MM.1S (cell line): ENCODE measurements around the gene CEP63.

Source experiments
- DNase-seq: peaks from one replicate; pipeline ENCODE4 v3.0.0-alpha.2; 2015
- H2AFZ ChIP-seq: fragments of 300-600 bp; sonication (generic); 2 replicates; pipeline ENCODE4 v1.6.0; 2016; ENCODE audit warnings: antibody characterized with exemption, low read length
- H3F3A ChIP-seq: fragments of 300-600 bp; sonication (generic); 2 replicates; pipeline ENCODE4 v1.6.1; 2016; ENCODE audit warnings: mild to moderate bottlenecking, antibody characterized with exemption, low read length, moderate library complexity, mixed read lengths; ENCODE audit not compliant: insufficient read depth
- H3K27ac ChIP-seq: fragments of 300-600 bp; sonication (generic); 2 replicates; pipeline ENCODE4 v1.5.1; 2016; ENCODE audit warnings: mild to moderate bottlenecking, low read length
- H3K27me3 ChIP-seq: fragments of 300-600 bp; sonication (generic); replicated peaks from 2 replicates; pipeline ENCODE4 v1.6.0; 2016; ENCODE audit warnings: low read length; ENCODE audit not compliant: insufficient read depth
- H3K36me3 ChIP-seq: fragments of 300-600 bp; sonication (generic); replicated peaks from 2 replicates; pipeline ENCODE4 v1.6.1; 2016; ENCODE audit warnings: mild to moderate bottlenecking, low read length, mixed read lengths; ENCODE audit not compliant: insufficient read depth
- H3K4me1 ChIP-seq: fragments of 300-600 bp; sonication (generic); 2 replicates; pipeline ENCODE4 v1.6.1; 2016; ENCODE audit warnings: low read length, mixed read lengths
- H3K4me2 ChIP-seq: fragments of 300-600 bp; sonication (generic); 2 replicates; pipeline ENCODE4 v1.6.0; 2016; ENCODE audit warnings: low read depth, low read length
- H3K4me3 ChIP-seq: fragments of 300-600 bp; sonication (generic); 2 replicates; pipeline ENCODE4 v1.5.1; 2016; ENCODE audit warnings: low read length, mixed read lengths
- H3K79me2 ChIP-seq: fragments of 300-600 bp; sonication (generic); 2 replicates; pipeline ENCODE4 v1.6.1; 2016; ENCODE audit warnings: mixed run types, low read length, mixed read lengths
- H3K9ac ChIP-seq: fragments of 300-600 bp; sonication (generic); 2 replicates; pipeline ENCODE4 v1.6.1; 2016; ENCODE audit warnings: low read length, mixed read lengths
- H3K9me2 ChIP-seq: fragments of 300-600 bp; sonication (generic); replicated peaks from 2 replicates; pipeline ENCODE4 v1.6.1; 2016; ENCODE audit warnings: mild to moderate bottlenecking, low read length, mixed read lengths; ENCODE audit not compliant: insufficient read depth
- H3K9me3 ChIP-seq: fragments of 300-600 bp; sonication (generic); replicated peaks from 2 replicates; pipeline ENCODE4 v1.6.1; 2016; ENCODE audit warnings: mild to moderate bottlenecking, low read length, mixed read lengths; ENCODE audit not compliant: insufficient read depth
- H4K20me1 ChIP-seq: fragments of 300-600 bp; sonication (generic); 2 replicates; pipeline ENCODE4 v1.6.1; 2016; ENCODE audit warnings: mild to moderate bottlenecking, low read length, moderate library complexity, mixed read lengths; ENCODE audit not compliant: insufficient read depth
- EZH2 ChIP-seq: fragments of 300-600 bp; sonication (generic); optimal IDR thresholded peaks from 2 replicates; pipeline ENCODE3; 2017; ENCODE audit warnings: low read depth, mild to moderate bottlenecking, antibody characterized with exemption, low read length, mixed read lengths
- EZH2phosphoT487 ChIP-seq: fragments of 300-600 bp; sonication (generic); IDR thresholded peaks from 2 replicates; pipeline ENCODE4 v1.6.1; 2018; ENCODE audit warnings: antibody characterized with exemption, low read length
- TF ChIP-seq, protein P1 (sequence below): fragments of 300-600 bp; sonication (generic); IDR thresholded peaks from 2 replicates; pipeline ENCODE4 v1.5.1; 2016; ENCODE audit warnings: antibody characterized with exemption, low read length, mixed read lengths

CEP63 gene

DNA sequence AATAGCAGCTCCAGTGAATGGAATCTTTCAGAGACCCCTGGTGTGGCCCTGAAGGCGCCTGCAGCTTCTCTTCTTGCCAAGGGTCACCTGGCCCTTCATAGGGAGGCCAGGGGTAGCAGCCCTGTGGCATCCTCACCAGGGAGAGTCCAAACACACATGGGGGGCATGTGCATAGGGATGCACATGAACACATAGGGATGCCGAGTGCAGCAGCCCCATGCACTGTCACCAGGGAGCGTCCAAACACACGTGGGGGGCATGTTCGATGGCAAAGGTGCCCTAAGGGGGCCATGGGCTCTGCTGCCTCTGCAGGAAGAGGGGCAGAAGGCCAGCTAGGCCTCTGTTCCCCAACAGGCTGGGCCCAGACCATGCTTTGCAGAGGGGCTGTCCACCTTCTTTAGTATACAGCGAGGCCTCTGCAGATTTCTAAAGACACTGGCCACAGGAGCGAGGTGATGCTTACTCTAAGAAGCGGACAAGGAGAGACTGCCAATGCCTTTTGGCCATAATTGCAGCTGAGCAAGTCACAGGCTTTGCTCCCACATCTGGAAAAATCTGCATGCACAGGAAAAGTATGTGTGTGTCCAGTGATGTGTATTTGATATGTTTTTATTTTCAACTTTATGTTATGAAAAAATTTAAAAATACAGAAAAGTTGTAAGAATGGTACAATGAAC is 21.0 kb upstream of the CEP63 start:
- H3K27me3 ChIP-seq = no peaks in the 10 kb centered on the region
- H3K4me1 ChIP-seq = no peaks in the 10 kb centered on the region
- TF ChIP-seq, protein P1, sequence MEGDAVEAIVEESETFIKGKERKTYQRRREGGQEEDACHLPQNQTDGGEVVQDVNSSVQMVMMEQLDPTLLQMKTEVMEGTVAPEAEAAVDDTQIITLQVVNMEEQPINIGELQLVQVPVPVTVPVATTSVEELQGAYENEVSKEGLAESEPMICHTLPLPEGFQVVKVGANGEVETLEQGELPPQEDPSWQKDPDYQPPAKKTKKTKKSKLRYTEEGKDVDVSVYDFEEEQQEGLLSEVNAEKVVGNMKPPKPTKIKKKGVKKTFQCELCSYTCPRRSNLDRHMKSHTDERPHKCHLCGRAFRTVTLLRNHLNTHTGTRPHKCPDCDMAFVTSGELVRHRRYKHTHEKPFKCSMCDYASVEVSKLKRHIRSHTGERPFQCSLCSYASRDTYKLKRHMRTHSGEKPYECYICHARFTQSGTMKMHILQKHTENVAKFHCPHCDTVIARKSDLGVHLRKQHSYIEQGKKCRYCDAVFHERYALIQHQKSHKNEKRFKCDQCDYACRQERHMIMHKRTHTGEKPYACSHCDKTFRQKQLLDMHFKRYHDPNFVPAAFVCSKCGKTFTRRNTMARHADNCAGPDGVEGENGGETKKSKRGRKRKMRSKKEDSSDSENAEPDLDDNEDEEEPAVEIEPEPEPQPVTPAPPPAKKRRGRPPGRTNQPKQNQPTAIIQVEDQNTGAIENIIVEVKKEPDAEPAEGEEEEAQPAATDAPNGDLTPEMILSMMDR = no peak
- TF ChIP-seq EZH2phosphoT487 = no peak
- TF ChIP-seq EZH2 = no peak
- H3K36me3 ChIP-seq = no peaks in the 10 kb centered on the region
- H3K9me3 ChIP-seq = no peaks in the 10 kb centered on the region
- no peaks in the 10 kb centered on the region for H3K79me2 ChIP-seq
- H3K9ac ChIP-seq = no peak overlapping the region
- no peak overlapping the region for H3K27ac ChIP-seq
- no peak overlapping the region for H3K4me3 ChIP-seq
- no peak overlapping the region for H2AFZ ChIP-seq
- H3K4me2 ChIP-seq = no peak overlapping the region
- no peaks in the 10 kb centered on the region for H3K9me2 ChIP-seq
- no peaks in the 10 kb centered on the region for H3F3A ChIP-seq
- H4K20me1 ChIP-seq = no peaks in the 10 kb centered on the region
- no peak for DNase-seq

DNA sequence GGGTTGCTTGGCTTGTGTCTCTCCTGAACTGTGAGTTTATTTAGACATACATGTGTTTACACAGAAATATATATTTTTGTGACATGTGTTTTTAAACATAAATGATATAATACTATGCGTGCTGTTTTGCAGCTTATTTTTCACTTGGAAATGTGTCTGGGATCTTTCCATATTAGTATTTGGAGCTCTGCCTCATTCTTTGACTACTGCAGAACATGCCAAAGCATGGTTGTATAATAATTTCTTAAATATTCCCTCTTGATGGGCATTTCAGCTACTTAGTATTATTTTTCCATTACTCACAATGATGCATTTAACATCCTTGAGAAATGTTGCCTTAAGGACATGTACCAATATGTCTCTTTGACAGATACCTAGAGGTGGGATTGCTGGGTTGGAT is 19.5 kb upstream of the CEP63 start:
- Histone ChIP-seq H3K27me3 (no peaks in the 10 kb centered on the region), H3K27ac (no peak overlapping the region), H3K4me2 (no peak overlapping the region), H4K20me1 (no peaks in the 10 kb centered on the region), H3K9me2 (no peaks in the 10 kb centered on the region), H3K4me1 (no peaks in the 10 kb centered on the region), H2AFZ (no peak overlapping the region), H3K36me3 (no peaks in the 10 kb centered on the region), H3K79me2 (no peaks in the 10 kb centered on the region), H3F3A (no peaks in the 10 kb centered on the region), H3K9me3 (no peaks in the 10 kb centered on the region), H3K4me3 (no peak overlapping the region), H3K9ac (no peak overlapping the region)
- TF ChIP-seq, protein P1 = no peak
- TF ChIP-seq EZH2phosphoT487 = no peak
- no peak for TF ChIP-seq EZH2
- no peak for DNase-seq

DNA sequence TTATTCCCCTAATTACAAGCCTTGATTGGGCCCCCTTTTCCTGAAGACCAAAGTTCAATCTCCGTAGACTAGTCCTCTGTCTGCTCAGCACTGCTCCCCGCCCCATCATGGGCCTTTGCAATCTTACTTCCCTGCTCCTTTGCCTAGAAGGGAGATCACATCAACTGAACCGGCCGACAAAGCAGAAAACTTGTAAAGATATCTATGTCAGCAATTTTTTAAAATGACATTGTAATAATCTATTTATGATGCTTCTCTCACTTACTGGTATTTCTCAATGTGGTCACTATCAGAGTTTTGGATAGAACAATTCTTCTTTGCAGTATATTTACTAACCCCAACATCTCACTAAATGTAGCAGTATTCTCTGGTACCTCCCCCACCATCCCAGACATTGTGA is 17.3 kb upstream of the CEP63 start:
- H3K36me3 ChIP-seq = no peaks in the 10 kb centered on the region
- H3K27ac ChIP-seq = no peak overlapping the region
- no peak for DNase-seq
- H3K4me3 ChIP-seq = no peak overlapping the region
- H3K9me2 ChIP-seq = no peaks in the 10 kb centered on the region
- H3K4me1 ChIP-seq = no peaks in the 10 kb centered on the region
- TF ChIP-seq, protein P1 = no peak
- TF ChIP-seq EZH2phosphoT487 (no peak), EZH2 (no peak)
- no peaks in the 10 kb centered on the region for H3K27me3 ChIP-seq
- H3K9ac ChIP-seq = no peak overlapping the region
- H3K4me2 ChIP-seq = no peak overlapping the region
- no peaks in the 10 kb centered on the region for H3K79me2 ChIP-seq
- H4K20me1 ChIP-seq = no peaks in the 10 kb centered on the region
- H3F3A ChIP-seq = no peaks in the 10 kb centered on the region
- H3K9me3 ChIP-seq = no peaks in the 10 kb centered on the region
- H2AFZ ChIP-seq = no peak overlapping the region
